Measurements from ENCODE around the gene COX4I2.

COX4I2 gene

DNA sequence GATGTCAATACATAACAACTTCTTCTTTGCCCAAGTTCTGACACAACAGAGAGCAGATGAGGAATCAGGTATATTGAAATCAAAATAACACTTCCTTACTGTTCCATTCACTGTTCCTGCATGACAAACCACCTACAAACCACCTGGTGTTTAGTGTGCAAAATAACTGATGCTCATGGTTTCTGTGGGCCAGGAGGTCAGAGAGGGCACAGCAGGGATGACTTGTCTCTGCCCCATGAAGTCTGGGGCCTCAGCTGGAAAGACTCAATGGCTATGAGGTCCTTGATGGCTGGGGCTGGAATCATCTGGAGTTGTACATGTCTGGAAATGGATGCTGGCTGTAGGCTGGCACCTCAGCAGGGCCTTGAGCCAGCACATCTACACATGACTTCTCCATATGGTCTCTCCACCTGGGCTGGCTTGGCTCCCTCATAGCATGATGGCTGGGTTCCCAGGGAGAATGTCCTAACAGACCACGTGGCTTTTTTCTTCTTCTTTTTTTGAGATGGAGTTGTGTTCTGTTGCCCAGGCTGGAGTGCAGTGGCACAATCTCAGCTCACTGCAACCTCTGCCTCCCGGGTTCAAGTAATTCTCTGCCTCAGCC lies 7.4 kb upstream of the COX4I2 start:
- H3K27me3 ChIP-seq (ENCODE audit: insufficient read depth, poor library complexity, severe bottlenecking), result no peaks in the 10 kb centered on the region
- TF ChIP-seq POLR2AphosphoS5 (IDR thresholded peaks at IDR 0.05; ENCODE audit: low read depth), result no peak
- TF ChIP-seq, protein P1, sequence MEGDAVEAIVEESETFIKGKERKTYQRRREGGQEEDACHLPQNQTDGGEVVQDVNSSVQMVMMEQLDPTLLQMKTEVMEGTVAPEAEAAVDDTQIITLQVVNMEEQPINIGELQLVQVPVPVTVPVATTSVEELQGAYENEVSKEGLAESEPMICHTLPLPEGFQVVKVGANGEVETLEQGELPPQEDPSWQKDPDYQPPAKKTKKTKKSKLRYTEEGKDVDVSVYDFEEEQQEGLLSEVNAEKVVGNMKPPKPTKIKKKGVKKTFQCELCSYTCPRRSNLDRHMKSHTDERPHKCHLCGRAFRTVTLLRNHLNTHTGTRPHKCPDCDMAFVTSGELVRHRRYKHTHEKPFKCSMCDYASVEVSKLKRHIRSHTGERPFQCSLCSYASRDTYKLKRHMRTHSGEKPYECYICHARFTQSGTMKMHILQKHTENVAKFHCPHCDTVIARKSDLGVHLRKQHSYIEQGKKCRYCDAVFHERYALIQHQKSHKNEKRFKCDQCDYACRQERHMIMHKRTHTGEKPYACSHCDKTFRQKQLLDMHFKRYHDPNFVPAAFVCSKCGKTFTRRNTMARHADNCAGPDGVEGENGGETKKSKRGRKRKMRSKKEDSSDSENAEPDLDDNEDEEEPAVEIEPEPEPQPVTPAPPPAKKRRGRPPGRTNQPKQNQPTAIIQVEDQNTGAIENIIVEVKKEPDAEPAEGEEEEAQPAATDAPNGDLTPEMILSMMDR (IDR thresholded peaks at IDR 0.05; ENCODE audit: insufficient read depth, low read length), result no peak
- TF ChIP-seq, protein P2, sequence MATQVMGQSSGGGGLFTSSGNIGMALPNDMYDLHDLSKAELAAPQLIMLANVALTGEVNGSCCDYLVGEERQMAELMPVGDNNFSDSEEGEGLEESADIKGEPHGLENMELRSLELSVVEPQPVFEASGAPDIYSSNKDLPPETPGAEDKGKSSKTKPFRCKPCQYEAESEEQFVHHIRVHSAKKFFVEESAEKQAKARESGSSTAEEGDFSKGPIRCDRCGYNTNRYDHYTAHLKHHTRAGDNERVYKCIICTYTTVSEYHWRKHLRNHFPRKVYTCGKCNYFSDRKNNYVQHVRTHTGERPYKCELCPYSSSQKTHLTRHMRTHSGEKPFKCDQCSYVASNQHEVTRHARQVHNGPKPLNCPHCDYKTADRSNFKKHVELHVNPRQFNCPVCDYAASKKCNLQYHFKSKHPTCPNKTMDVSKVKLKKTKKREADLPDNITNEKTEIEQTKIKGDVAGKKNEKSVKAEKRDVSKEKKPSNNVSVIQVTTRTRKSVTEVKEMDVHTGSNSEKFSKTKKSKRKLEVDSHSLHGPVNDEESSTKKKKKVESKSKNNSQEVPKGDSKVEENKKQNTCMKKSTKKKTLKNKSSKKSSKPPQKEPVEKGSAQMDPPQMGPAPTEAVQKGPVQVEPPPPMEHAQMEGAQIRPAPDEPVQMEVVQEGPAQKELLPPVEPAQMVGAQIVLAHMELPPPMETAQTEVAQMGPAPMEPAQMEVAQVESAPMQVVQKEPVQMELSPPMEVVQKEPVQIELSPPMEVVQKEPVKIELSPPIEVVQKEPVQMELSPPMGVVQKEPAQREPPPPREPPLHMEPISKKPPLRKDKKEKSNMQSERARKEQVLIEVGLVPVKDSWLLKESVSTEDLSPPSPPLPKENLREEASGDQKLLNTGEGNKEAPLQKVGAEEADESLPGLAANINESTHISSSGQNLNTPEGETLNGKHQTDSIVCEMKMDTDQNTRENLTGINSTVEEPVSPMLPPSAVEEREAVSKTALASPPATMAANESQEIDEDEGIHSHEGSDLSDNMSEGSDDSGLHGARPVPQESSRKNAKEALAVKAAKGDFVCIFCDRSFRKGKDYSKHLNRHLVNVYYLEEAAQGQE (IDR thresholded peaks at IDR 0.05; ENCODE audit: insufficient replicate concordance, low read depth), result no peak
- H3K4me3 ChIP-seq (replicated peaks; ENCODE audit: insufficient read depth, low read length), result no peak overlapping the region
- DNase-seq (ENCODE audit: low read depth in 1 of 2, low spot score in 1 of 2), result peak in 1 of 2 experiments; percentile 73
- H3K27ac ChIP-seq (replicated peaks), result no peak overlapping the region

DNA sequence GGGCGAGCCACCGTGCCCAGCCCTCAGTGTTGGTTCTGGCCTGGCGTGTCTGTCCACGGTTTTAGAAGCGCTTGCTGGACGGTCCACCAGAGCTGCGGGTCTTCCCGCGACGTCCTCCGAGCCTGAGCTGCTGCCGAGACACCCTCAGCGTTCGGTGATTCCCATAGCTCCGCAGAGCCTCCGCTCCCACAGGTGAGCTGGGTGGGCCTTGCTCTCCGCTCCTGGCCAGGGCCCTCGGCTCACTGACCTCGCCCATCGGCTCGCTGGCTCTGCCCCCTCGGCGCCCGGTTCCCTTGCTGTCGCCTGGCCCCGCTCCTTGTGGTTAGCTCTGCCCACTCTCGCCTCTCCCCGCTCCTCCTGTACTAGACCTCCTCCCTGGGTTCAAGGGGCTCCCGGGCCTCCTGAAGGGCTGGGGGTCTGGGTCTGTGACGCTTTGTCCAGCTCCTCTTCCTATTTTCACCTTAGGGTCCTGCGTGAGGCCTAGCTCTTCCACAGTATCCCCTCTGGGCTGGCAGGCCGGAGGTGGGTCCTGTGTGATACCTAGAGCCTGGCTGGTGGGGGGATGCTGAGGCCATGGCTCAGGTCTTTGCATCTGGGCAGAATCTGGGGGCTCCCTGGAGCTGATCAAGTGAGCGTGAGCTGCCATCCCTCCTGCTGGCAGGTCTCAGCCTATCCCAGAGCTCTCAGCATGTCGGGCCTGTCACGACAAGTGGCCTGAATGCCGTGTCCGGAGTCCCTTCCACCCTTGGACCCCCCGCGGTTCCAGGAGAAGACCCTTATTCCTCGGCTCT lies 5.0 kb upstream of the COX4I2 start:
- Histone ChIP-seq H3K27ac (replicated peaks) (no peak overlapping the region), H3K27me3 (ENCODE audit: insufficient read depth, poor library complexity, severe bottlenecking) (no peaks in the 10 kb centered on the region), H3K4me3 (replicated peaks; ENCODE audit: insufficient read depth, low read length) (no peak overlapping the region)
- DNase-seq (ENCODE audit: low read depth in 1 of 2, low spot score in 1 of 2), result no peak
- TF ChIP-seq, protein P1 (IDR thresholded peaks at IDR 0.05; ENCODE audit: insufficient read depth, low read length), result no peak
- TF ChIP-seq, protein P2 (IDR thresholded peaks at IDR 0.05; ENCODE audit: insufficient replicate concordance, low read depth), result no peak
- TF ChIP-seq POLR2AphosphoS5 (IDR thresholded peaks at IDR 0.05; ENCODE audit: low read depth), result no peak
- TF ChIP-seq GABPA (IDR thresholded peaks at IDR 0.05; ENCODE audit: low read depth), result no peak
- no peak for TF ChIP-seq SPI1 (IDR thresholded peaks at IDR 0.05; ENCODE audit: borderline replicate concordance, low read depth)

DNA sequence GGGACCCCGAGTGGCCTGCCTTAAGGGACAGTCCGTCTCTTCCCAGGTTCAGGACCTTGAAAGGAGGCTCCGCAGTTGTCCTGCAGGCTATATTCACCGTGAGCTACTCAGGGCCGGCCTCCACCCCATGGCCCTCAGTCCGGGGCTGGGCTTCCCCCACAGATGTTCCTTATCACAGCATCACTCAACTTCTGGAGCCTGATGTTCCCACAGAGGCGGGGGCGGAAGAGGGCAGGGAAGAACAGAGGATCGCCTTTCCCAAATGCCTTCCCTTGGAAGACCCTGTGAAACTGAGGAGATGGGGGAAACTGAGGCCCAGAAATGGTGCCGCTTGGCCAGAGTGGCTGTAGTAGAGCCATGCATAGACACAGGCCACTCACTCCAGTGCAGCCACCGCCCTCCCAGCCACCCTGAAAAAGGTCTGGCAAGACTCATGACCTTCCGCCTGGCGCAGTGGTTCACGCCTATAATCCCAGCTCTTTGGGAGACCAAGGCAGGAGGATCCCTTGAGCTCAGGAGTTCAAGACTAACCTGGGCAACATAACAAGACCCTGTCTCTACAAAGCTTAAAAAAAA lies 4.3 kb upstream of the COX4I2 start:
- Histone ChIP-seq H3K27ac (replicated peaks) (no peak overlapping the region), H3K27me3 (ENCODE audit: insufficient read depth, poor library complexity, severe bottlenecking) (no peaks in the 10 kb centered on the region), H3K4me3 (replicated peaks; ENCODE audit: insufficient read depth, low read length) (no peak overlapping the region)
- no peak for TF ChIP-seq GABPA (IDR thresholded peaks at IDR 0.05; ENCODE audit: low read depth)
- TF ChIP-seq SPI1 (IDR thresholded peaks at IDR 0.05; ENCODE audit: borderline replicate concordance, low read depth), result no peak
- TF ChIP-seq POLR2AphosphoS5 (IDR thresholded peaks at IDR 0.05; ENCODE audit: low read depth), result no peak
- TF ChIP-seq, protein P1 (IDR thresholded peaks at IDR 0.05; ENCODE audit: insufficient read depth, low read length), result no peak
- TF ChIP-seq, protein P2 (IDR thresholded peaks at IDR 0.05; ENCODE audit: insufficient replicate concordance, low read depth), result no peak
- DNase-seq (ENCODE audit: low read depth in 1 of 2, low spot score in 1 of 2), result no peak

Measured in HL-60 (cell line).